GM19372 (cell line): ENCODE measurements around the gene GCHFR.

Source experiments
- ATAC-seq: cut with Tn5 transposase; IDR thresholded peaks from one replicate; pipeline ENCODE4 v1.9.1; 2021; ENCODE audit warnings: mild to moderate bottlenecking, low read depth, moderate library complexity; ENCODE audit not compliant: unreplicated experiment

The GCHFR gene

DNA sequence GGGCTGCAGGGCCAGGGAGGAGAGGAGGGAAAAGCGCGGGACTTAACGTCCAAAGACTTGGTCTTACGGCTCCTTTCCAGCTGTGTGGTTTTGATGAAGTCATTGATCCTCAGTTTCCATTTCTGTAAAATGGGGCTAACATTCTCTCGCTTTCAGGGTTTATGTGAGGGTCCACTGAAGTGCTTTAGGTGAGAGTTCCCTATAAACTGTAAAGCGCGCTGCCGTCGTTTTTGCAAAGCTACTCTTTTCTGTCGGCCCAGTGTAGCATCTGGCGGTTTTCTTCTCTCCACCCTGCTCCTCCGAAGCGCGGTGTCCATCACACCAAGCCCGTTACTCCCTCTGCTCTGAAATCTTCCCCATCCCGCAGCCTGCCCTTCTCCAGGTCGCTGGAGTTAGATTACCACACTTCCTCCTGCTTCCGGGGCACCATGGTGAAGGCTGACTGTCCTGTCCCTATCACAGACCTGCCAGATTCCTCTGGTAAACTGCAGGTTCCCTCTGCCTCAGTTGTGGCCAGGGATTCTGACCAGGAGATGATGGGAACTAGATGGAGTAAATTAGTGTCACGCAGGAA, 44.1 kb downstream of the GCHFR start:
- no peak for ATAC-seq

DNA sequence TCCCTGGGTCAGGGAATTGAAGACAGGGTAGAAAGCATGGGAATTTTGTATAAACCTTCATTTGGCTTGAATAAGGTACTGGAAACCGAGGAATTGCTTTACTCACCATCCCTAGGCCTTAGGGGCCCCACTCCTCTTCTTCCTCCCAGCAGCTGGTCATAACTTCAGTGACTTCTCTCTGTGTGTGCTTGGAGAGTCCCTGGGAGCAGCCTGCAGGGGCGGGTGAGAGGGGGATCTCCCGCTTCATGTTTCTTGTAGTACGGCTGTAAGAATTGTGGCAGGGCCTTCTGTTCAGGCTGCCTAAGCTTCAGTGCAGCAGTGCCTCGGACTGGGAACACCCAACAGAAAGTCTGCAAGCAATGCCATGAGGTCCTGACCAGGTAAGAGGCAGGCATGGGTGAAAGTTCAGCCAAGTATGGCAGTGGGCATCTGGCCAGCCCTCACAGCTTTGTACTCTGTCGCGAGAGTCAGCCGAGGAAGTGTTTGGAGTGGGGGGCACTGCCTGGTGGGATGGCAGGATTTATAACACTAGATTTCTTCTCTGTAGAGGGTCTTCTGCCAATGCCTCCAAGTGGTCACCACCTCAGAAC, 45.1 kb downstream of the GCHFR start:
- no peak for ATAC-seq

DNA sequence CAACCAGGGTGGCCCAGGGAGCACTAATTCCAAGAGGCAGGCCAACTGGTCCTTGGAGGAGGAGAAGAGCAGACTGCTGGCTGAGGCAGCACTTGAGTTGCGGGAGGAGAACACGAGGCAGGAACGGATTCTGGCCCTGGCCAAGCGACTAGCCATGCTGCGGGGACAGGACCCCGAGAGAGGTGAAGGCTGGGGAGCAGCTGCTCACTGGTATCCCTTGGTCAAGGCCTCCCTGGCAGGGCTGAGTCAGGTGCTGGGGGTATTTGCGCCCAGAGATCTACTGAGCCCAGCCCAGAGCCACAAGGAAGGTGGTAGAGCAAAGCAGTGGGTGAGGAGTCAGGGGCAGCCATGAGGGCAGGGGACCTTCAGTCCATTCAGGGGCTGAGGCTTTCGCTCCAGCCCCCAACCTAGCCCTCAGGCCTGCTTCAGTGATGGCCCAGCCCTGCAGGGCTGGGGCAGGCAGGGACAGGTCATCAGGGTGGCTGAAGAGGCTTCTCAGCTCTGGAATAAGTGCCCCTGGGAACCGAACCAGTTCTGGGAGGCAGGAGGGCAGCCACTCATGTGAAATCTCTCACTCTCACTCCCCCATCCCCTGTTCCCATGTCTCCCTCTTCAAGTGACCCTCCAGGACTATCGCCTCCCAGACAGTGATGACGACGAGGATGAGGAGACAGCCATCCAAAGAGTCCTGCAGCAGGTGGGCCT, 49.0 kb downstream of the GCHFR start:
- ATAC-seq, result no peak

DNA sequence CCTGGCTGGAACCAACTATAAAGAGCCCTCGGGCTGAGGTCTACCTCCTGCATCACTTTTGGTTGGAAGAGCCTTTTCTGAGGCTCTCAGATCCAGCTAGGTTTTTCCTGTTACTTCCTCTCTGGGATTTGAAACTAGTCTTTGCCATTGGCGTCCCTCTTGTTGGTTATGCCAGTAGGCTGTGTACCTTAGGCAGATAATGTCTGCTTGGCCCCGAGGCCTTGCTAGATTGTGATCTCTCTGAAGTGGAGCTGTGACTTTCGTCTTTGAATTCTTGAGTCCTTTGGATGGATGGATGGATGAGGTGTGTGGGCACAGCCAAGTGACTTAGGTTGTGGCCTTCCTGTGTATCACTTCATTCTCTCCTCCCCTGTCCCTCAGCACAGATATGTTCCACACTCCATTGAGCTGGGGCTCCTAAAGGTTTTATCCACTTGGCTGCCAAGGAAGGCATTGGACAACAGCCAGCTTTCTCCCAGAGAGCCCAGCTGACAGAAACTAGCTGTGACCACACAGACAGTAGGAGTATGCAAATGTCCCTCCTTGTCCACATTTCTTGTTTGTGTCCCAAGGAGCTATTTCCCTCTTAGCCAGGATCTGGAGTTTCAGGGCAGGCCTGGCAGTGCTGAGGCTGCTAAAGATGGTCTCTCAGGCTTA, 51.3 kb downstream of the GCHFR start:
- no peak for ATAC-seq
